T-helper 22 cell (primary cell): ENCODE data around the gene NECAB3.

Source experiments
- DNase-seq: peaks from one replicate; pipeline ENCODE4 v3.0.0-alpha.2; 2020; ENCODE audit warnings: low read depth

Gene NECAB3

DNA sequence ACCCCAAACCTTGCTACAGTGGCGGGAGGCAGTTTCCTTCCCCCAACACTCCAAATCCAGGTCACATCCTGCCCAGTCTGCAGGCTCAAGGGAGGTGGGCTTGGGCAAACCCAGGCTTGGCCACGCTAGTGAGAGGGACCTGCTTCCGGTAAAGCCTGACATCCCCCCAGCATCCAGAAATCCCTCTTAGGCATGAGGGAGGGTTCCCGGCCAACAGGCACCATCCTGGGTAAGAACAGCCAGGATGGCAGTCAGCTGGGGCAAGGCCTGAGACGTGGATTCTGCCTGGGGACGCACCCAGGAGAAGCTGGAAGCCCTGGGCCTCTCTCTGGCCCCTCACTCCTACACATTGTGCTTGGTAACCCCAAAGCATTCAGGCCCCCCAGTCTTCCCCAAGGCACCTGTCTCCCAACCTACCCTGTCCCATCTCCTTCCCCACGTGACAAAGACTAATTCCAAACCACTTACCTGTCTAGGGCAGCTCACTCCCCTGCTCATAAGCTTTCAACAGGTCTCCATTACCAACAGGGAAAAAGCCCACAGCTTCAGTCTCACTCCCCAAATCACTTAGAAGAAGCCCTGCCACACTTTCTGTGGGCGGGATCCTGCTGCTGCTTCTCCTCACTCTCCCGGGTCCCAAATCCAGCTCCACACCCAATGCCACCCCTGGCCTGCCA lies 10.0 kb downstream of the NECAB3 start:
- DNase-seq = no peak

DNA sequence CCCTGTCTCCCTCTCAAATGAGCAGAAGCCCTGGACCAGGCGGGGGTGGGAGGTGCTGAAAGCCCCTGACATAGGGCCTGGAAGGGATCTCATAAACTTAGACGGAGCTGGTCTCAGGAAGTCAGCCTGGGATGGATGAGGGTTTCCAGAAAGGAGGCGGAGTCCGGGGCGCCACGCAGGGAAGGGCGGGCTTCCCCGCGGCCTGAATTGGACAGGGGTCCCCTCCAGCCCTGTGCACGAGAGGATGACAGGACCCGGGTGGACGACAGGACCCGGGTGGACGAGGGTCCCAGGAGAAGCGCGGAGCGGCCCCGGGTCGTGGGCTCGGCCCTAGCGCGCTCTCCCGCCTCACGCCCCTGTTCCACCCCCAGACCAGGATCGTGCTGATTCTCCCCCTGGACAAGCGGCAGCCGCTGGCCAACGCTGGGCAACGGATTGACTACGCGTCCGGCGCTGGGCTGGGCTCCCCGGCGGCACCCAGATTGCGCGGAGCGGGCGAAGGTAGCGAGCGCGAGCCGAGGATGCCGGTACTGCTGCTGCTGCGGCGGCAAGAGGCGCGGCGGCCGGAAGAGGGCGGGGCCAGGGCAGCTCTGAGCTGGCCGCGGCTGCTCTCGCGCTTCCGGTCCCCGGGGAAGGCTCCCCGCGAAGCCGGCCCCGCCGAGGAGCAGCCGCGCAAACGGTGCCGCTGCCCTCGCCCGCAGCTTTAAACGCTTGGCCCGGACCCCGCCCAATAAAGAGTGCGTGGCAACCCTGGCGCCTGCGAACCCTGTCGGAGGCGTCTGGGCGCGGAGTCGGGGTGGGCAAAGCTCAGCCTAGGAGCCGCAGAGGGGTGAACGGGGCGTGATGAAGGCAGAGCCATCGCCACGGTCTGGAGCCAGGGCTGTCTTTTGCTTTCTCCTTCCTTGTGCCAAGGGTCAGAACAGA lies 10.8 kb downstream of the NECAB3 start:
- peak; percentile 71 for DNase-seq

GRCh38 chr20:33662172-33662571 lies 12.1 kb downstream of the NECAB3 start, which contains the start of gene C20orf144:
C20orf144 (plus strand) TSS chr20:33662327; CDS start chr20:33662346, 19 bp downstream.
- DNase-seq = no peak

- DNase-seq = no peak
These were observed 13.6 kb downstream of the NECAB3 start for GRCh38 chr20:33660685-33661058.

DNA sequence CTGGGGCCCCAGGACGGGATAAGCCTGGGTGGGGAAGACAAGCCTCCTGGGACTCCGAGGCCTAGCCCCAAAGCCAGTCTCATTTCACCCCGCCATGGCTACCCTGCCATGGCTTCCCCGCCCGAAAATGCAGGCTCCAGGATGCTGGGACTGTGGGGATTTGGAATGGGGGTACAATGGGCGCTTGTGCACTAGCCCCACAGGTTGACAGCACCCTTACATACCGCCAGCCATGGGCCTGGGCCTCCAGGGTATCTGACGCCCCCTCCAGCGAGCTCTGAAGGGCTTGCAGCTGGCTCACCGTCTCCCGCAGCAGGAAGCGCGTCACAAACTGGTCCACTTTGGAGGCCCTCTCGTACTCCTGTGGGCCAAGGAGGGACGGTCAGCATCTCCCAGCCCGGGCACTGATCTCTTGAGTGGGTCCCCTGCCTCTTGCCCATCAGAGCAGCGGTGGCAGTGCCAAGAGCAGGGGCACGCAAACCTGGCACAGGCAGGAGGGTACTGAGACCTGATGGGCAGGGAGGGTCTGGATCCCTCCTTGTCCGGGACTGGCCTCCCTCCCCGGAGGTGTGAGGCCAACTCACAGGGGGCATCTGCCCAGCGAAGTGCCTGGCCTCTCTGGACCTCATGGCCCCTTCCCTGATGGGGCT lies 14.1 kb downstream of the NECAB3 start:
- DNase-seq = no peak

DNA sequence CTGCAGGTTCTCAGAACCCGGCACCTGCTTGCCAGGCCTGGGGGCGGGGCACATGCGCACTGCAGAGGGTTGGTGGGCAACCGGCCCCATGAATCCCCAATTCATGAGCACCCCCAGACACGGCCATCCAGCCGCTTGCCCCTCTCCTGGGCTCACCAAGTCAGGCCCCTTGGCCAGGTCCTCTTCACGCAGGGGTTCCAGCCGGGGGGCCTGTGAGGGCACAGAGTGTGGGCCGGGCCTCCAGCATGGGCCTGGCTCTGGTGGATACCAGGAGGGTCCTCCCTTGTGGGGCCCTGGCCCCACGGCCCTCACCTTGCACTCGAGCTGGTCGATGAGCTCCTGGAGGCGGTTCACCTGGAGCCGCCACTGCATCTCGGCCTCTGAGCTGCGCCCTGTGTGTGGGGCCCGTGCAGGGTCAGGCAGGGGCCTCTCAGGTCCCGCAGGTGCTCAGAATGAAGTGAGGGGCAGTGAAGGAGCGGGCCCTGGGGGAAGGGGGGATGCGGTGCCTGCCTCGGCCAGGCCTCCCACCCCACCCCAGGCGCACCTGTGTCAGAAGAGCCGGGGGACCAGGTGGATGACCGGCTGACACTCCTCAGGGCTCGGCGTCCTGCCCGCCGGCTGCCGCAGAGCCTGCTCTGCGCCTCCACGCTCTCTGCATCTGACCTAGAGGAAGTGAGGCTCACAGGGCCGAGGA lies 14.7 kb downstream of the NECAB3 start:
- no peak for DNase-seq

- DNase-seq = no peak
These were observed 15.3 kb downstream of the NECAB3 start for GRCh38 chr20:33658929-33659328.

- no peak for DNase-seq
These were observed 15.7 kb downstream of the NECAB3 start for GRCh38 chr20:33658510-33658909.

DNA sequence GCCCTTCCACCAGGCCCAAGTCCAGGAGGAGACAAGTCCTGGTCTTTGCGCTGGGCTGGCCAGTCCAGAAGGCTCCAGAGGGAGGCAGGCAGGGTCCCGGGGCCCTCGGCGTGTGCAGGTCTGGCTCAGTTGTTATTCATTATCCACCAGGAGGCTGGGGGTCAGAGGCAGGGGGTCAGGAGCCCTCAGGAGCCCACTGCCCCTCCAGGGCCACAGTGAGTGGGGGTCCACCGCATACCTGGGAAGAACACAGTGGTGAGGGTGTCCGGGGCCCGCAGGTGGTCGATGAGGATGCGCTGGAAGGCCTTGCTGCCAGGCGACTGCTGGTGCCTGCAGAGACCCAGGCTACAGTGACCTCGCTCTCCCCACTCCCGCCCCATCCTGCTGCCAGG lies 16.5 kb downstream of the NECAB3 start:
- no peak for DNase-seq

DNA sequence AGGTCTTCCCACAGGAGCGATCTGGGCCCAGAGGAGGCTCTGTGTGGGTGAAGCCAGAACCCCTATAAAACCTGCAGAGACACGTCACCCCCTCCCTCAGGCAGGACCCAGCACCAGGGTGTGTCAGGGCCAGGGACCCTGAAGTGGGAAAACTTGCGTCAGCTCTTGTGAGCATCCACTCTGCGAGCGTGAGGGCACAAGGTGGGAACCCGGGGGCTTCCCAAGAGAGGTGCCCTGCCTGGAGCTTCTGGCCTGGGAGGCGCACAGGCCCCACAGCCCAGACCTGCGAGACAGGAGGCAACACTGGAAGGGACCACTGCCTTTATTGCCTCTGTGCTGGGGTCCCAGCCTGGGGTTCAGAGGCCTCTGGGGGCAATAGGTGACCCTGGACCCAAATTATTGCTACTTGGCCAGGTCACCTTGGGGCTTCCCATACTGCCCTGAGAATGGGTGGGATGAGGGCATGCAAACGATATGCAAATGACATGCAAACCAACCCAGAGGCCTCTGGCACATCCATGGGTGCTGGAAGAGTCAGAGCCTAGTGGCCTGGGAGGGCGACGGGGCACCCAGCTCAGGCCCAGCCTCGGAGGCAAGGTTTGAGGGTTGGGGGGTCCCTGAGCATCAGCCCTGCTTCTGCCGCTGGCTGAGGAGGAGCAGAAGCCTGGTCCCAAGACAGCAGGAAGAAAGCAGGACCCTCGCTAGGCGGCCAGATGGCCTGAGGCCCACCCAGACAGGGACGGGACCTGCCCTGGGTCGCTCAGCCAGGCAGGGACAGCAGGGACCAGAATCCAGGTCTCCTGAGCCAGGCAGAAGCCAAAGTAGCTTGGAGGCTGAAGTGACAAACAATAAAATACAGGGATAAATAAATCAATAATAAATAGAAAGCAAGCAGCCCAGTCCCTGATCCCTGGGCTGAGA lies 17.2 kb downstream of the NECAB3 start:
- DNase-seq = no peak

DNA sequence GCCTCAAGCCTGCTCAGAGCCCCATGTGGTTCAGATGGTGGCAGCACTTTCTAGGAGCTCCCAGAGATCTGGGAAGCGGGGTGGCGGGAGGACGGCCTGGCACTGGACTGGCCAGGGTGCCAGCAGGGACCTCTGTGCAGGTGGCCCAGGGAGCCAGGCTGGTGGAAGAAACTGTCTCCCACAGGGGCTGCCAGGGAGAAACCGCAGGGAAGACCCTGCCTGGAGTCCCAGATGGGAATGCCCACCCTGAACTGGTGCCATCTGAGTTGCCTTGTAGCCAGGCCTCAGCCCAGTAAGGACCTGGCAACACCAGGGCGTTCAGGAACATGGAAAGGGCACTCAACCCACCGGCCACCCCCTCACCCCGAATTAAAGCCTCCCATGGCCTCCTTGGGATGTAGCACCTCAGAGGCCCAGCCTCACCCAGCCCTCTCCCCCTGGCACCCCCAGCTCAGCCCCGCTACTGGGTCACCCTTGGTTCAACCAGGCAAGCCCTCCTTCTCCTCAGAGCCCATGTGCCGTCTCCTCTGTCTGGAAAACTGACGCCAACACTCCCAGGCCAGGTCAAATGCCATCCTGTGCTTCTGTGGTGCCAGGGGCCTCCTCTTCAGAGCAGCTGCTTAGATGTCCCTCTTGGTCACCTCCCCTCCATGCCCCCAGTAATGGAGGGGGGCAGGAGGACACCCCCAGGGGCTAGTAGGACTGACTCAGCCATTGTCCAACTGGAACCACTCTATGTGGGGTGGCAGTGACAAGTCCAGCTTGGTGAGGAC lies 18.0 kb downstream of the NECAB3 start:
- no peak for DNase-seq

DNA sequence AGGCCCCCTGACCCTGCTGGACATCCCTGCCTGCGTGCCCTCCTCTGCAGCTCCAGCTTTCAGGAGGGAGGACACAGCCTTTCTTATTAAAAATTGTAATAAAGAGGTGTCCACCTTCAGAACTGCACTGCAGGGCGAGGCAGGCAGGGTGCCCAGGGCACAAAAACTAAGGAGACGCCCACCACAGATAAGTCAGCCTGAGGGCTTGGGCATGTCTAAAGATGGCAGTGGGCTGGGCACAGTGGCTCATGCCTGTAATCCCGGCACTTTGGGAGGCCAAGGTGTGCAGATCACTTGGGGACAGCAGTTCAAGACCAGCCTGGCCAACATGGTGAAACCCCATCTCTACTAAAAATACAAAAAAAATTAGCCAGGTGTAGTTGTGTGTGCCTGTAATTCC lies 19.1 kb downstream of the NECAB3 start:
- no peak for DNase-seq

DNA sequence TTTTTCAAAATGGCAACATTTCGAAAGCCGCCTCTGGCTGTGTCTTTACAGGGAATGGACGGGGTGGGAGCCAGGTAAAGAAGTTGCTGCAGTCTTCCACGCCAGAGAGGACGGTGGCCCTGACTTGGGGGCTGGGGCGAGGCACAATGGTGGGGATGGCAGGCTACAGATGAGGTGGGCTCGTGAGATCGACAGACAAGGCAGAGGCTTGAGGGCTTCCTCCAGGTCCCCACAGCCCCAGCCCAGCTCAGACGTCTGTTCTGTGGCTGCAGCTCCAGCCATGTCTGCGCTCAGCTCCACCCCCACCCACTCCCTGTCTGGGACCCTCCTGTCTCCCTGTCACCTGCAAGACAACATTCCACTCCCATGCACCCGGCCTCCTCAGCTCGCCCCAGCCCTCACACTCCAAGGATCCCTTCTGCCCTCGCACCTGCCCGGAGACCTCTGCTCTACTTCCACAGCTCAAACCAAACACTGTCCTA lies 19.5 kb downstream of the NECAB3 start:
- no peak for DNase-seq

DNA sequence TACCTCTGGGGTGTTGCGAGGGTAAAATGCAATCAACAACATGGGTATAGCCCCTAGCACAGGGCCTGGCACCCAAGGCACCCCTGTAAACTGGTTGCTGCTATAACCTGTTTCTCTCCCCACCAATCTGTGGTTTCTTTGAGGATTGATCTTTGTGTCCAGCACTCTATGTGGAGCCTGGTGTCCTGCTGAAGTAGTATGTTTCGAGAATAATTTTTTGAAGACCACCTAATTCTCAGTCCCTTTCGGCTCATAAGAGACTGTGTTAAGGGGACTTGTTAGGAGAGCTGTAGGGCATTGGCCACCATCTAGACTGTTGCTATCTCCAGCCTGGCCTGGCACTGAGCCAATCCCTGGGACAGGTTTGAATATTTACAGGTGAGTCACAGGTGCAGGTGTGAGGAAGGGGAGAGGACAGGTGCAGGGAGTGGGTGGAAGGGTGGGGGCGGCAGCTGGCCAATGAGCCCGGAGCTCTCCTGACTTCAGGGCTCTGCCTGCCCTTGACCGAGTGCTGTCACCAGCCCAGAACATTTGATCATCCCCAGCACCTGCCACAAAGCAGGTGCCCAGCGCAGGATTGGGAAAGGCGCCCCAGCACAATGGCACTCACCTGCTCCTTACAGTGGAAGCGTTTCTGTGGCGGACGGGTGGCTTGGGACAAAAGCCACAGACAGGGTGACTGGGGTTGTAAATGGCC lies 20.2 kb downstream of the NECAB3 start:
- DNase-seq = no peak

DNA sequence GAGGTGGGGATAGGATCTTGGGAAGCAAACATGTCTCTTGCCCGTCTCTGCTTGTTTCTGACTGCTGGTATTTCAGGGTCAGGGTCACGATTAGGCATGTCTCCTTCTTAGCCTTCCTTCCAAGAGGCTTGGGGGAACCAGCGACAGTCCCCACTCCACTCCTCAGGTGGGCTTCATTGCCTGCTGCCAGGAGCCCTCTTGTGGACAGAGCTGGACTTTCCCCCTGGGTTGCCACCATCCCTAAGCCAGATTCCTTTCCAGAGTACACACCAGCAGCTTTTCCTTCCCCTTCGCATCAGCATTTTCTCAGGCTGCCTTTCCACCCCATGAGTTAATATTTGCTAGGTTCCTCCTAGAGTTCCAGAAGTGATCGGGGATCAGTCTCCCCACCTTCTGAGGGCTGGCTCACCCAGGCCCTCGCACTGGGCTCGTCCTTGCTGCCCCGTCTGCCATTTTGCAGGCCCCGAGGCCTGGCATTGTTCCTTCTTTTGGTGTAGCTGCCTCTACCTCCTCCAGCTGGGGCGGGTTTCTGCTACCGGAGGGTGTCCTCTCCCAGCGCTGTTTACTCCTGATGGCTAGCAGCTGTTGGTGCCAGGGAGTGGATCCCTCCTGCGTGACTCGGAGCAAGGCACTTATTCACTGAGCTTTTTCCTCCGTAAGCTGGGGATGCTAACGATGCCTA lies 20.9 kb downstream of the NECAB3 start:
- DNase-seq = no peak

DNA sequence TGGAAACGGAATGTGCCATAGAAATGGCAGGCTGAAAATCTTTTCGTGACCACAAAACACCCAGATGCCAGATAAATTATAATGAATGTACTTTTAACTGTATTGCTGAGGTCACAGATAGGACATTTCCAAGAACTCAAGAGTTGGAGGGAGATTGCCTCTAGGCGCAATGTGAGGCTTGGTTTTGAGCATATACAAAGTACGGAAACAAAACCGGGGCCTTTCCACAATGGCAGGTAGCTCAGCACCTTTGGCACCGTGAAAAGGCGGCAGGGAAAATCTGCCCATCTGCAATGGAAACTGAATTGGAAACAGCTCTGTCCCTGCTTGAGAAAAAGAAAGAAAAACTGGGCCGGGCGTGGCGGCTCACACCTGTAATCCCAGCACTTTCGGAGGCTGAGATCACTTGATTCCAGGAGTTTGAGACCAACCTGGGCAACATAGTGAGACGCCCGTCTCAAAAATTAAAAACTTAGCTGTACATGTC lies 22.6 kb downstream of the NECAB3 start:
- DNase-seq = no peak

DNA sequence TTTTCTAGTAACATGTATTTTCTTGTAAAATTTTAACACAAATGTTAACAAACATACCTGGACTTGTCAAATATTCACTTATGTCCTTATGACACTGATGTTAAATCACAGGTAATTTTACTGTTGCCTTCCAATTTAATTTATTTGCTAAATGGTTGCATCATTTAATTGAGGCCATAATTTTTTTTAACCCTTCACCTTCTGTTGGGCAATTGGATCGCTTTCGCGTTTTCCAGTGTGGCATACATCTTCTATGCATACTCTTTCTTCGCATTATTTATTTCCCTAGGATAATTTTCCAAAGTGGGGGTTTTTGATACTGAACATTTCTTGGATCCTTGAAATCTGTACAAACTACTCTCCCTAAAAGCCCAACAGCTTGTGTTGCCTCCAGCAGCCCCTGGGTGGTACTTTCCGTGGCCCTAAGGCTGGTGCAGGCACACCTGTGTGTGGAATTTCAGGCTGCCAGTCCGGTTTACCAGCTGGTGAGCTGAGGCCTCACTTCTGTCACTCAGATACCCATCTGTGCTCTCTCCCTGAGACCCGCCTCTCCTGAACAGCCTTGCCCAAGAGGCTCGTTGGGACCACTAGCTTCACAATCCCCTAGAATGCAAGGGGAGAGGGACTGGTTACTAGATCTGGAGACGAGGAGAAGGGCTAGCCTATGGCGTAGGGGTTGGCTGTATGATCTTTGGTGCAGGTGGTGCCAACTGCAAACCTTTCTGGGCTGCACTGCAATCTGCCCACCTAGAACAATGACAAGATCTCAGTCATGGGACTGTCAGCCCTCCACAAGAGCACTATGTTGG lies 23.3 kb downstream of the NECAB3 start:
- DNase-seq = no peak
